ENCODE data around the gene SCUBE3. TPM values are rescaled to one million over a fixed set of nuclear protein-coding genes. Genes with fewer than 3 reads are reported as not detected.
A peak's percentile ranks its signal among the peaks of the same experiment; 100 is the strongest.

The SCUBE3 gene
- total RNA-seq, 1 experiment from 2014 or later, result 0.17 TPM

DNA sequence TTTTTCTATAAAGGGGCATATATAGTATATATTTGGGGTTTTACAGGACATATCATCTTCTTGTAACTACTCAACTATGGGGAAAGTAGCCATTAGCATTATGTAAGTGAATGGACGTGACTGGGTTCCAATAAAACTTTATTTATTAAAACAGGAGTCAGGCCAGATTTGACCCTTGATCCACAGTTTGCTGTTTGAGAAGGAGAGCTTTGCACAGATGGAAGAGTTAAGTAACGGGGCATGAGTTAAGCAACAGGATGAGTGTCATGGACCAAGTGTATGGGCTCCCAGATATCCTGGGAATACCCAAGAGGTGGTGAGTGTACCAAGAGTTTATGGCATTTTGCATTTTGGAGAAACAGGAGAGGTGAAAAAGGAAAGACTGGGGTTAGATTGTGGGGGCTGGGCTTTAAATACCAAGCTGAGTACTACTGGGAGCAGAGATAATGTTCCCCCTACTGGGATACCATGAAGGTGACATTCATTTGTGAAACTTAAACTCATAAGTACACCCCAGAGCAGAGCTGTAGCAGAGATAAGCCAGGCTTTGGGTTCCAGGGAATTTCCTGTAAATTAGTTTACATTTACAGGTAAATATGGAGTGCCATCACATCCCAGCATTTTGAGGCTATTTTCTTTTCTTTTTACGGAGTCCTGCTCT is 18.5 kb upstream of the SCUBE3 start:
- Histone ChIP-seq H3K36me3 (ENCODE audit: low read depth) (no peaks in the 10 kb centered on the region), H3K4me2 (no peak overlapping the region), H3K9me2 (ENCODE audit: insufficient read depth) (no peaks in the 10 kb centered on the region), H3K27me3 (ENCODE audit: insufficient read depth, low read depth) (no peaks in the 10 kb centered on the region), H3K27ac (no peak overlapping the region), H3K79me2 (ENCODE audit: low read depth) (no peaks in the 10 kb centered on the region), H4K20me1 (ENCODE audit: insufficient read depth) (no peaks in the 10 kb centered on the region), H3K4me3 (no peak overlapping the region), H3F3A (ENCODE audit: insufficient read depth, low read depth) (no peaks in the 10 kb centered on the region), H2AFZ (no peak overlapping the region), H3K4me1 (replicated peaks; ENCODE audit: insufficient read depth) (peaks cover 14% of the 10 kb centered on the region; the same call in 1 of the 2 replicates), H3K9me3 (ENCODE audit: insufficient read depth, low read depth) (no peaks in the 10 kb centered on the region)
- ChIA-PET CTCF (interaction anchor here (0.6 kb wide), 1 partner anchor 203 kb away, joined by 6 read pairs; no protein-coding TSS in a partner anchor), POLR2A (ENCODE audit: unreplicated experiment) (interaction anchor here (0.5 kb wide), 1 partner anchor 40 kb away, joined by 3 read pairs; no protein-coding TSS in a partner anchor)
- BruUV-seq (replicated peaks), result no TSS peak
- intact Hi-C loops (cut with micrococcal nuclease; ENCODE audit: unreplicated experiment), result no loop called here
- no peak for DNase-seq
- TF ChIP-seq EZH2 (IDR thresholded peaks at IDR 0.05; ENCODE audit: low read depth), result no peak
- TF ChIP-seq, protein P1, sequence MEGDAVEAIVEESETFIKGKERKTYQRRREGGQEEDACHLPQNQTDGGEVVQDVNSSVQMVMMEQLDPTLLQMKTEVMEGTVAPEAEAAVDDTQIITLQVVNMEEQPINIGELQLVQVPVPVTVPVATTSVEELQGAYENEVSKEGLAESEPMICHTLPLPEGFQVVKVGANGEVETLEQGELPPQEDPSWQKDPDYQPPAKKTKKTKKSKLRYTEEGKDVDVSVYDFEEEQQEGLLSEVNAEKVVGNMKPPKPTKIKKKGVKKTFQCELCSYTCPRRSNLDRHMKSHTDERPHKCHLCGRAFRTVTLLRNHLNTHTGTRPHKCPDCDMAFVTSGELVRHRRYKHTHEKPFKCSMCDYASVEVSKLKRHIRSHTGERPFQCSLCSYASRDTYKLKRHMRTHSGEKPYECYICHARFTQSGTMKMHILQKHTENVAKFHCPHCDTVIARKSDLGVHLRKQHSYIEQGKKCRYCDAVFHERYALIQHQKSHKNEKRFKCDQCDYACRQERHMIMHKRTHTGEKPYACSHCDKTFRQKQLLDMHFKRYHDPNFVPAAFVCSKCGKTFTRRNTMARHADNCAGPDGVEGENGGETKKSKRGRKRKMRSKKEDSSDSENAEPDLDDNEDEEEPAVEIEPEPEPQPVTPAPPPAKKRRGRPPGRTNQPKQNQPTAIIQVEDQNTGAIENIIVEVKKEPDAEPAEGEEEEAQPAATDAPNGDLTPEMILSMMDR (conservative IDR thresholded peaks at IDR 0.05), result no peak

DNA sequence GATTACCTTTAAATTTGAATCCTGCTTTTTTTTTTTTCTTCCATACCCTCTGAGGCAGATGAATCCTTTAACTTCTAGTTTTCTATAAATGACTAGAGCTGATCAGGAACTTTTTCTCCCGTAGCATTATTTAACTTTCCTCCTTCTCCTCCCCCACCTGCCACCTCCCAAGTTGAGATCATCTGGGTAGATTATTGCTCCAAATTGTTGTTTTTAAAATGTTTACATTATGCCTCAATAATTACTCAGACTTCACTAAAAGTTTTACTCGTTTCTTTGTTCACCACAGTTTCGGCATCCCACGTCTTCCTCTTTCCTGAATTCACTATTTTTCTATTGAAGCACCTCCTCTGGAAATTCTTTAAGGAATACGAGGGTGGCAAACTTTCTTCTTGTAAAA is 16.6 kb upstream of the SCUBE3 start:
- TF ChIP-seq, protein P1 (conservative IDR thresholded peaks at IDR 0.05), result no peak
- no peak for TF ChIP-seq EZH2 (IDR thresholded peaks at IDR 0.05; ENCODE audit: low read depth)
- Histone ChIP-seq H3K36me3 (ENCODE audit: low read depth) (no peaks in the 10 kb centered on the region), H3K9me3 (ENCODE audit: insufficient read depth, low read depth) (no peaks in the 10 kb centered on the region), H3K79me2 (ENCODE audit: low read depth) (no peaks in the 10 kb centered on the region), H3F3A (ENCODE audit: insufficient read depth, low read depth) (no peaks in the 10 kb centered on the region), H3K9me2 (ENCODE audit: insufficient read depth) (no peaks in the 10 kb centered on the region), H3K4me2 (peak overlapping the region; percentile 7; the same call in 1 of the 2 replicates), H3K4me3 (no peak overlapping the region), H4K20me1 (ENCODE audit: insufficient read depth) (no peaks in the 10 kb centered on the region), H3K27ac (no peak overlapping the region), H2AFZ (peak overlapping the region; percentile 17; the same call in 1 of the 2 replicates), H3K27me3 (ENCODE audit: insufficient read depth, low read depth) (no peaks in the 10 kb centered on the region), H3K4me1 (replicated peaks; ENCODE audit: insufficient read depth) (peaks cover 14% of the 10 kb centered on the region; the same call in 1 of the 2 replicates)
- no TSS peak for BruUV-seq (replicated peaks)
- POLR2A ChIA-PET (ENCODE audit: unreplicated experiment), result no interaction called here
- DNase-seq, result no peak
- CTCF ChIA-PET, result no interaction called here
- intact Hi-C loops (cut with micrococcal nuclease; ENCODE audit: unreplicated experiment), result no loop called here

DNA sequence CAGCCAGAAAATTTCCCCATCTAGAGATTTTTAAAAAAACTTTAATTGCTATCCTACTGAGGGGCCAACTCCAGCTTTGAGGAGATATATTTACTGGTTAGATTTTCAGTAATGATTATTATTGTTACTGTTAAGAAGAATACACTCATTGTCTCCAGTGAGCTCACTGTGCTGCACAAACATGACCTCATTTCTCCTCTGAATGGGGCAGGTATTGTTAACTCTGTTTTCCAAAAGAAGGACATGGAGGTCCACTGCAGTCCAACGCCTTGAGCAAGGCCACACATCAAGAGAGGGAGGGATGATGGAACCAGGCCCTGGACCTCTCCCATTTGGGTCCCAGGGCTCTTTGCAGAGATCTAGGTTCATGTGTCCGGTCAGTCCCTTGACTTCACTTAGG is 13.9 kb upstream of the SCUBE3 start:
- peaks cover 21% of the 10 kb centered on the region for H3K4me1 ChIP-seq (replicated peaks; ENCODE audit: insufficient read depth)
- ChIA-PET POLR2A (ENCODE audit: unreplicated experiment) (no interaction called here), CTCF (interaction anchor here (0.6 kb wide), 1 partner anchor 212 kb away, joined by 3 read pairs; no protein-coding TSS in a partner anchor)
- no peaks in the 10 kb centered on the region for H3K36me3 ChIP-seq (ENCODE audit: low read depth)
- H4K20me1 ChIP-seq (ENCODE audit: insufficient read depth), result no peaks in the 10 kb centered on the region
- H3K9me3 ChIP-seq (ENCODE audit: insufficient read depth, low read depth), result no peaks in the 10 kb centered on the region
- no peaks in the 10 kb centered on the region for H3K79me2 ChIP-seq (ENCODE audit: low read depth)
- no peak for DNase-seq
- no peaks in the 10 kb centered on the region for H3K27me3 ChIP-seq (ENCODE audit: insufficient read depth, low read depth)
- intact Hi-C loops (cut with micrococcal nuclease; ENCODE audit: unreplicated experiment), result no loop called here
- H3K9me2 ChIP-seq (ENCODE audit: insufficient read depth), result no peaks in the 10 kb centered on the region
- H3K4me2 ChIP-seq, result no peak overlapping the region
- H3K4me3 ChIP-seq, result no peak overlapping the region
- TF ChIP-seq, protein P1 (conservative IDR thresholded peaks at IDR 0.05), result no peak
- no peak for TF ChIP-seq EZH2 (IDR thresholded peaks at IDR 0.05; ENCODE audit: low read depth)
- BruUV-seq (replicated peaks), result no TSS peak
- H3F3A ChIP-seq (ENCODE audit: insufficient read depth, low read depth), result no peaks in the 10 kb centered on the region
- H3K27ac ChIP-seq, result no peak overlapping the region
- H2AFZ ChIP-seq, result no peak overlapping the region
